K562 (cell line): ENCODE data around the gene TRAPPC12. TPM values are rescaled to one million over a fixed set of nuclear protein-coding genes. Genes with fewer than 3 reads are reported as not detected.

ENCODE experiments used
- ATAC-seq: fragments of 200-7000 bp; cut with Tn5 transposase; 3 replicates; pipeline ENCODE4 v1.9.1; 2020; ENCODE audit warnings: moderate library complexity
- BruUV-seq: library from RNA; stranded (reverse); fragments of 400-500 nt; replicated peaks from 2 replicates; lab custom pipeline; 2021; lab: Mats Ljungman, UMichigan
- CTCF ChIA-PET: fragments of 300-600 bp; formaldehyde crosslinking; extraction: SDS; loops from one replicate; lab custom pipeline; 2021; ENCODE audit warnings: low intra/inter-chr PET ratio; lab: Yijun Ruan, JAX
- POLR2A ChIA-PET: fragments of 300-600, 350-650 bp; sonication (Branson Sonifier 250); formaldehyde crosslinking; extraction: SDS; loops from one replicate; lab custom pipeline; 2021; ENCODE audit warnings: antibody characterized with exemption, inconsistent platforms; lab: Yijun Ruan, JAX
- DNase-seq, 4 experiments: peaks; one replicate each; pipeline versions ENCODE4 v3.0.0 to v3.0.0-alpha.2; 2011 to 2018; ENCODE audit warnings: low spot score in 3 of 4, mixed read lengths in 3 of 4; ENCODE audit errors: extremely low read depth in 1 of 4
- FAIRE-seq: peaks from 2 replicates; lab custom pipeline; 2011; peaks lifted over from hg19 to GRCh38; lab: Jason Lieb, UNC
- H2AFZ ChIP-seq: 2 replicates; pipeline ENCODE4 v1.6.0; 2011; ENCODE audit warnings: low read depth, low read length, control low read depth, inconsistent platforms
- H3K27ac ChIP-seq: fragments of 200-600 bp; 3 replicates; pipeline ENCODE4 v1.8.0; 2011; ENCODE audit warnings: low read depth, mild to moderate bottlenecking, control low read depth, inconsistent platforms, low read length, moderate library complexity, mixed read lengths; ENCODE audit errors: extremely low read depth
- H3K27me3 ChIP-seq, 2 experiments: fragments of 300-600 bp in 1 of 2; 2 replicates in 1 of 2; 3 replicates in 1 of 2; pipeline versions ENCODE4 v1.6.0 to v1.8.0; 2011; ENCODE audit warnings: inconsistent platforms in 2 of 2, low read length in 2 of 2, mild to moderate bottlenecking in 1 of 2, mixed read lengths in 1 of 2, moderate library complexity in 1 of 2; ENCODE audit not compliant: control insufficient read depth in 2 of 2, insufficient read depth in 2 of 2
- H3K36me3 ChIP-seq: fragments of 300-600 bp; 3 replicates; pipeline ENCODE4 v1.8.0; 2011; ENCODE audit warnings: mild to moderate bottlenecking, low read length, inconsistent platforms; ENCODE audit not compliant: control insufficient read depth, insufficient read depth
- H3K4me1 ChIP-seq, 2 experiments: fragments of 200-600 bp in 1 of 2; replicated peaks in 1 of 2; 2 replicates in 1 of 2; 3 replicates in 1 of 2; pipeline versions ENCODE4 v1.5.1 to v1.8.0; 2011; ENCODE audit warnings: inconsistent platforms in 2 of 2, low read length in 2 of 2, mild to moderate bottlenecking in 1 of 2, mixed read lengths in 1 of 2, moderate library complexity in 1 of 2; ENCODE audit not compliant: control insufficient read depth in 2 of 2, insufficient read depth in 2 of 2
- H3K4me2 ChIP-seq: 2 replicates; pipeline ENCODE4 v1.6.1; 2011; ENCODE audit warnings: low read length, control low read depth, inconsistent platforms, mixed read lengths; ENCODE audit not compliant: insufficient read depth
- H3K4me3 ChIP-seq: fragments of 200-600 bp; sonication (generic), shearing (Covaris generic); 2 replicates; pipeline ENCODE4 v1.5.1; 2016; ENCODE audit warnings: control low read depth, inconsistent platforms
- H3K79me2 ChIP-seq: fragments of 200-600 bp; 3 replicates; pipeline ENCODE4 v1.8.0; 2011; ENCODE audit warnings: low read length, inconsistent platforms; ENCODE audit not compliant: control insufficient read depth, insufficient read depth
- H3K9ac ChIP-seq, 2 experiments: 2 replicates each; pipeline versions ENCODE4 v1.6.0 to v1.6.1; 2011; ENCODE audit warnings: low read depth in 2 of 2, low read length in 2 of 2, control low read depth in 1 of 2, inconsistent platforms in 1 of 2, mild to moderate bottlenecking in 1 of 2, mixed read lengths in 1 of 2; ENCODE audit not compliant: insufficient read depth in 1 of 2
- H3K9me1 ChIP-seq: one replicate; pipeline ENCODE4 v1.6.0; 2011; ENCODE audit warnings: inconsistent platforms, mild to moderate bottlenecking, low read length, moderate library complexity; ENCODE audit not compliant: control insufficient read depth, insufficient read depth
- H3K9me3 ChIP-seq: replicated peaks from 2 replicates; pipeline ENCODE4 v1.5.1; 2011; ENCODE audit warnings: low read depth, low read length, inconsistent platforms; ENCODE audit not compliant: control insufficient read depth, insufficient read depth
- H4K20me1 ChIP-seq: replicated peaks from 2 replicates; pipeline ENCODE4 v1.6.1; 2011; ENCODE audit warnings: low read length, inconsistent platforms, mixed read lengths; ENCODE audit not compliant: control insufficient read depth, insufficient read depth
- CSDE1 ChIP-seq, 2 experiments: fragments of 450-650 bp; IDR thresholded peaks; 2 replicates each; pipeline ENCODE4 v1.6.1; 2016; ENCODE audit warnings: mild to moderate bottlenecking in 1 of 2
- FOSL1 ChIP-seq: fragments of 200-800 bp; sonication (Bioruptor generic); conservative IDR thresholded peaks from 2 replicates; pipeline ENCODE4 v1.6.1; 2016; ENCODE audit warnings: missing genetic modification characterization, missing compliant biosample characterization
- FOXJ2 ChIP-seq: fragments of 200-800 bp; sonication (Bioruptor generic); IDR thresholded peaks from 2 replicates; pipeline ENCODE4 v1.6.1; 2016; ENCODE audit warnings: missing genetic modification characterization, missing compliant biosample characterization
- FOXK2 ChIP-seq, 2 experiments: fragments of 450-650 bp; IDR thresholded peaks in 1 of 2; conservative IDR thresholded peaks in 1 of 2; 2 replicates each; pipeline ENCODE4 v1.6.1; 2016; ENCODE audit warnings: low read depth in 2 of 2, mild to moderate bottlenecking in 1 of 2
- KAT7 ChIP-seq: sonication (generic); formaldehyde crosslinking; IDR thresholded peaks from 2 replicates; pipeline ENCODE4 v1.8.0; 2022; ENCODE audit warnings: missing genetic modification reagents, mild to moderate bottlenecking, borderline replicate concordance
- KDM1A ChIP-seq, 2 experiments: fragments of 450-650 bp; IDR thresholded peaks; 2 replicates each; pipeline ENCODE4 v1.6.1; 2016; ENCODE audit warnings: mild to moderate bottlenecking in 2 of 2
- KLF16 ChIP-seq: IDR thresholded peaks from 2 replicates; pipeline ENCODE4 v1.6.1; 2016; ENCODE audit warnings: antibody characterized with exemption
- MAFG ChIP-seq: fragments of 450-650 bp; conservative IDR thresholded peaks from 2 replicates; pipeline ENCODE4 v1.6.1; 2016; ENCODE audit warnings: missing genetic modification characterization, missing compliant biosample characterization
- MAFK ChIP-seq: IDR thresholded peaks from 2 replicates; pipeline ENCODE4 v1.6.1; 2011; ENCODE audit warnings: low read length, improper control_type of control experiment
- MEIS2 ChIP-seq: fragments of 450-650 bp; IDR thresholded peaks from 2 replicates; pipeline ENCODE4 v1.6.1; 2014; ENCODE audit warnings: mild to moderate bottlenecking; ENCODE audit not compliant: partially characterized antibody
- NFE2 ChIP-seq: IDR thresholded peaks from 2 replicates; pipeline ENCODE4 v1.6.1; 2014; ENCODE audit warnings: antibody characterized with exemption, low read depth
- NFE2L1 ChIP-seq: fragments of 450-650 bp; IDR thresholded peaks from 2 replicates; pipeline ENCODE4 v1.6.1; 2016; ENCODE audit warnings: missing genetic modification characterization, low read depth, mild to moderate bottlenecking, missing compliant biosample characterization, moderate library complexity, borderline replicate concordance
- RCOR1 ChIP-seq, 2 experiments: IDR thresholded peaks; 2 replicates each; pipeline ENCODE4 v1.6.1; 2012; ENCODE audit warnings: low read depth in 2 of 2, low read length in 2 of 2, borderline replicate concordance in 1 of 2, improper control_type of control experiment in 1 of 2
- VEZF1 ChIP-seq: fragments of 200-800 bp; sonication (Bioruptor generic); IDR thresholded peaks from 2 replicates; pipeline ENCODE4 v1.6.1; 2017; ENCODE audit warnings: missing genetic modification characterization, missing compliant biosample characterization
- ZNF316 ChIP-seq: fragments of 450-650 bp; IDR thresholded peaks from 2 replicates; pipeline ENCODE4 v1.6.1; 2016
- ZNF584 ChIP-seq: fragments of 200-800 bp; sonication (Bioruptor generic); IDR thresholded peaks from 2 replicates; pipeline ENCODE4 v1.6.1; 2016; ENCODE audit warnings: low read depth, mild to moderate bottlenecking, missing genetic modification characterization, missing compliant biosample characterization
- ZNF696 ChIP-seq: fragments of 250-450 bp; sonication (Bioruptor Pico); conservative IDR thresholded peaks from 2 replicates; pipeline ENCODE4 v1.4.0; 2020; ENCODE audit warnings: mild to moderate bottlenecking, moderate library complexity
- WGBS: fragments of 100-300 bp; shearing (Covaris generic); methylation state at CpG from one replicate; pipeline ENCODE4 v1.1.6; 2016; ENCODE audit warnings: low coverage, mixed read lengths; ENCODE audit not compliant: insufficient coverage; ENCODE audit errors: missing lambda C conversion rate; 5-methylcytosine and 5-hydroxymethylcytosine counted together
- in situ Hi-C: fragments of 300-500 bp; cut with MboI; formaldehyde crosslinking; loops from 4 replicates; pipeline ENCODE4 v1.15.0; 2018; ENCODE audit warnings: inconsistent platforms, mixed read lengths
- intact Hi-C: fragments of 100-400 bp; cut with micrococcal nuclease; formaldehyde crosslinking; loops from 2 replicates; pipeline ENCODE4 v1.14.2; 2022
- polyA plus RNA-seq, 8 experiments: library from polyadenylated mRNA; depleted of rRNA in 4 of 8; stranded (reverse) in 5 of 8; unstranded in 3 of 8; fragments of >200 nt; fragmentation: Nextera tagmentation in 2 of 8; fragmentation: Illumina TruSeq in 1 of 8; extraction: Ambion mirVana in 2 of 8; extraction: Trizol in 1 of 8; gene quantifications; 2 replicates each; pipeline versions ENCODE4 v1.2.1 to v1.2.3, GENCODE V29; 2011 to 2014; ENCODE audit warnings: inconsistent platforms in 1 of 8, missing spikeins in 1 of 8
- total RNA-seq, 7 experiments: library from RNA; depleted of rRNA in 6 of 7; stranded (reverse); fragments of >200 nt in 6 of 7; fragmentation: Illumina TruSeq in 2 of 7; extraction: Trizol in 2 of 7; gene quantifications; 2 replicates each; pipeline versions ENCODE4 v1.2.1 to v1.2.3, GENCODE V29; 2011 to 2021; ENCODE audit warnings: low replicate concordance in 1 of 7

Gene TRAPPC12
- total and polyA plus RNA-seq, 9 of the 15 experiments (the other 6 are each of a cell fraction or from before 2014, with no cell fraction given), result 8.0 to 75.2 (median 39.1) TPM

DNA sequence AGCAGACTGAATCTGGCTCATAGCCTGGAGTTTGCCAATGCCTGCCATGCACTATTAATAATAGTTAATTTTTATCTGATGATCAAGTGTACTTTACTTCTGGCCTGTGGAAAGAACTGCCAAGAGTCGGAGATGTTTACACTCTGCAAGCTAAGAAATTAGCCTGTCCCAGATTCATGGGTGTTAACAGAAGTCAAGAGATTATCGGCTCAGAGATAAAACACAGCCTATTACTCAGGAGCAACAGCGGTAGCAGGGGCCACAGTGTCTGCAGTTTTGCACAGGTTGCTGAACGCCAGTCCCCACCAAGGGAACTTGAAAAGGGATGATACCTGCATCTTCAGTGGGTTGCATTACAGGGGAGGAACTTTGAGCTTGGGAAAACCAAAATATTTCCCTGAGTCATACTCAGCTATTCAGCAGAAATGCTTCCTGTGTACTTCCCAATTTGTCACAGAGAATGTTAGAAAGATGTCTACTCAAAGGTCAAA is 144.1 kb downstream of the TRAPPC12 start:
- ATAC-seq, result no peak
- Histone ChIP-seq H3K9ac (no peak overlapping the region), H3K4me1 (peaks cover 28 to 33% of the 10 kb centered on the region in 2 experiments), H2AFZ (no peak overlapping the region), H3K27me3 (no peaks in the 10 kb centered on the region; a peak in 1 of 5 replicates), H3K36me3 (peaks cover 8% of the 10 kb centered on the region; the same call in 2 of the 3 replicates), H3K27ac (no peak overlapping the region), H3K4me2 (peak overlapping the region; percentile 23; the same call in 1 of the 2 replicates), H3K79me2 (peaks cover 13% of the 10 kb centered on the region; the same call in 2 of the 3 replicates), H4K20me1 (peaks cover 4% of the 10 kb centered on the region; the same call in 1 of the 2 replicates), H3K4me3 (no peak overlapping the region), H3K9me3 (peaks cover 6% of the 10 kb centered on the region), H3K9me1 (no peaks in the 10 kb centered on the region)
- no peak for DNase-seq
- BruUV-seq, result no TSS peak
- CTCF ChIA-PET, result no interaction called here
- POLR2A ChIA-PET, result interaction anchor here (0.8 to 1.5 kb wide), 4 partner anchors 8 to 30 kb away, joined by 3 to 8 read pairs (median 5); no protein-coding TSS in a partner anchor
- in situ Hi-C loops (no loop called here), intact Hi-C loops (no loop called here)
- 3% methylated on average over 4 of the region's 4 CpGs for WGBS
- FAIRE-seq, result no peak
- peak; percentile 70 for TF ChIP-seq MAFK
- TF ChIP-seq MAFG (tag), result peak; percentile 66
- TF ChIP-seq CSDE1 (IDR thresholded peaks at IDR 0.05), result no peak
- TF ChIP-seq ZNF584 (CRISPR knock-in tag), result 0 out of 2 replicates have a peak, but pooled peaks have one; percentile 11
- peak; percentile 16; the same call in 1 of the 2 replicates for TF ChIP-seq VEZF1 (CRISPR knock-in tag)
- TF ChIP-seq NFE2, result peak; percentile 79
- no peak for TF ChIP-seq ZNF696 (CRISPR knock-in tag)
- TF ChIP-seq RCOR1 (IDR thresholded peaks at IDR 0.05; ENCODE audit: borderline replicate concordance in 1 of 2, low read depth in 2 of 2, low read length in 2 of 2), result 0 out of 4 replicates have a peak, but pooled peaks of 1 of the 2 experiments have one; percentile 52
- TF ChIP-seq KDM1A (IDR thresholded peaks at IDR 0.05), result peak in 1 of 2 experiments; percentile 22; a peak in 1 of 4 replicates
- TF ChIP-seq FOXK2 (conservative IDR thresholded peaks at IDR 0.05 in 1 of 2, IDR thresholded peaks at IDR 0.05 in 1 of 2; ENCODE audit: low read depth in 2 of 2), result 0 out of 4 replicates have a peak, but pooled peaks of 1 of the 2 experiments have one; percentile 37
- 0 out of 2 replicates have a peak, but pooled peaks have one; percentile 9 for TF ChIP-seq NFE2L1 (tag)
- TF ChIP-seq MEIS2, result peak; percentile 26
- TF ChIP-seq KAT7 (CRISPR knock-in tag), result 0 out of 2 replicates have a peak, but pooled peaks have one; percentile 35
- TF ChIP-seq KLF16, result no peak
- TF ChIP-seq FOSL1 (tag), result peak; percentile 33; the same call in 1 of the 2 replicates
- TF ChIP-seq ZNF316, result peak; percentile 74
- TF ChIP-seq FOXJ2 (tag), result peak; percentile 66; the same call in 1 of the 2 replicates
